Measurements from ENCODE around the gene MCM10.

DNA sequence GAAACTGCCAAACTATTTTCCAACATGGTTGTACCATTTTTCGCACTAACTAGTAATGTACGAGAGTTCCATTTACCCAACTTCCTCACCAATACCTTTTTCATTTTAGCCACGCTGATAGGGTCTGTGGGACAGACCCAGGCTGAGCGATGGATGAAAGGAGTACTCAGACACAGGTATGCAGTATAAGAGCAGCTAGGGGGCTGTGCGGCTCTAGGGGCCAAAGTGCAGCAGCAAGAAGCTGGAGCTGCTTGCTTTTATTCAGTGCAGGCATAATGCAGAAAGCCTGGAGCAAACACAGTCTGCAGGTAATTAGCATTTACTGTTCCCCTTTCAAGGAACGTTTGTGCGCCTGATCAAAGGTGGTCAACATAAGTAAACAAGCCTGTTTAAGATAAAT, 51.8 kb downstream of the MCM10 start:
- no peak for TF ChIP-seq CTCF (IDR thresholded peaks at IDR 0.05)
- TF ChIP-seq POLR2AphosphoS5 (IDR thresholded peaks at IDR 0.05) = no peak
- TF ChIP-seq POLR2A (IDR thresholded peaks at IDR 0.05) = no peak
